HFF-Myc (cell line): ENCODE results near the gene IGF2R.
"Not testable (repeated sequence)": the region's sequence is repeated elsewhere in the genome, so short reads cannot be mapped to it uniquely, and the experiment has no call there.

Source experiments
- DNase-seq: peaks from one replicate; pipeline ENCODE4 v3.0.0-alpha.2; 2011; ENCODE audit warnings: low read depth; ENCODE audit errors: extremely low read depth
- H3K4me3 ChIP-seq: replicated peaks from 2 replicates; pipeline ENCODE4 v1.5.1; 2011; ENCODE audit warnings: low read depth, mild to moderate bottlenecking, control low read depth, low read length
- CTCF ChIP-seq: IDR thresholded peaks from 2 replicates; pipeline ENCODE4 v1.5.1; 2012; ENCODE audit warnings: mild to moderate bottlenecking, low read depth, low read length, control low read depth; ENCODE audit errors: missing control alignments

The IGF2R gene

GRCh38 chr6:159960485-159960884 lies 8.4 kb upstream of the IGF2R start:
- no peak overlapping the region for H3K4me3 ChIP-seq
- DNase-seq = no peak
- no peak for TF ChIP-seq CTCF

- no peak for DNase-seq
- TF ChIP-seq CTCF = no peak
- no peak overlapping the region for H3K4me3 ChIP-seq
These were observed 7.4 kb upstream of the IGF2R start for GRCh38 chr6:159961528-159961927.

DNA sequence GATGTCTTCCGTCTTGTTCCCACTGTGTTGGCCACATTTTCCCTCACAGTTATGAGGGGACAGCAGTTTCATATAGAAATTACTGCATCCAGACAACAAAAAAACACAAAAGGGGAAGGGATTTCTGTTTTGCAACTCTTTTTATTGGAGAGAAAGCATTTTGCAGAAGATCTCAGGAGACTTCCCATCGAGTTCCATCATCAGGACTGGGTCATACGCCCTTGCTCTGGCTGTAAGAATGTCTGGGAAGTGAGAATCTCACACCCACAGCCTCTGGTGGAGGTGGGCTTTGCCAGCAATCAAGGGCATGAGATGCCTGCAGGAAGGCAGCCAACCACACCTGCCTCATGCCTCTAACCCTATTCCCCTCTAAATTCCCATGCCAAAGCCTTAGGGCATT lies 5.8 kb upstream of the IGF2R start:
- H3K4me3 ChIP-seq = no peak overlapping the region
- TF ChIP-seq CTCF = no peak
- no peak for DNase-seq

- no peak for DNase-seq
- no peak overlapping the region for H3K4me3 ChIP-seq
- no peak for TF ChIP-seq CTCF
These were observed 4.8 kb upstream of the IGF2R start for GRCh38 chr6:159964046-159964445.

GRCh38 chr6:159966339-159966738 lies 2.5 kb upstream of the IGF2R start:
- H3K4me3 ChIP-seq = no peak overlapping the region
- no peak for TF ChIP-seq CTCF
- DNase-seq = no peak

- DNase-seq = no peak
- TF ChIP-seq CTCF = no peak
- H3K4me3 ChIP-seq = no peak overlapping the region
These were observed 1.9 kb upstream of the IGF2R start for GRCh38 chr6:159966981-159967380.

DNA sequence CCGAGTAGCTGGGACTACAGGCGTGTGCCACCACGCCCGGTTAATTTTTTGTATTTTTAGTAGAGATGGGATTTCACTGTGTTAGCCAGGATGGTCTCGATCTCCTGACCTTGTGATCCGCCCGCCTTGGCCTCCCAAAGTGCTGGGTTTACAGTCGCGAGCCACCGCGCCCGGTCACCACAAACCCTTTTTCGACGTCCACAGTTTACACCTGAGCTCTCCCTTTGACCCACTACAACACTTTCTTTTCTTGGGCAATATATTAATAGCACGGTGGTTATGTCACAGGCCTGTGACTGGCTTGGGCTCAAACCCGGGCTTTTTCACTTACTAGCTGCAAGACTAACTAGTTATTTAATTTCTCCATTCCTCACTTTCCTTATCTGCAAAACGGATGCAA lies 1.3 kb upstream of the IGF2R start:
- not testable (repeated sequence) for DNase-seq, H3K4me3 ChIP-seq
